Ishikawa (cell line): ENCODE data around the gene NMT2.

Source experiments
- CEBPB ChIP-seq: IDR thresholded peaks from 2 replicates; pipeline ENCODE4 v1.6.1; 2012
- CREB1 ChIP-seq: IDR thresholded peaks from 2 replicates; pipeline ENCODE4 v1.6.1; 2012; ENCODE audit warnings: low read depth
- EGR1 ChIP-seq: IDR thresholded peaks from 2 replicates; pipeline ENCODE4 v1.6.1; 2012
- EP300 ChIP-seq: IDR thresholded peaks from 2 replicates; pipeline ENCODE4 v1.6.1; 2012; ENCODE audit warnings: borderline replicate concordance
- FOXM1 ChIP-seq: IDR thresholded peaks from 2 replicates; pipeline ENCODE4 v1.6.1; 2012; ENCODE audit warnings: low read depth, borderline replicate concordance
- MAX ChIP-seq: IDR thresholded peaks from 2 replicates; pipeline ENCODE4 v1.6.1; 2012
- NFIC ChIP-seq: IDR thresholded peaks from 2 replicates; pipeline ENCODE4 v1.6.1; 2012
- RAD21 ChIP-seq: IDR thresholded peaks from 2 replicates; pipeline ENCODE4 v1.6.1; 2012; ENCODE audit warnings: low read depth
- TAF1 ChIP-seq: IDR thresholded peaks from 2 replicates; pipeline ENCODE4 v1.6.1; 2012; ENCODE audit warnings: low read depth, mild to moderate bottlenecking
- TCF12 ChIP-seq: IDR thresholded peaks from 2 replicates; pipeline ENCODE4 v1.6.1; 2012; ENCODE audit warnings: low read depth
- TEAD4 ChIP-seq: IDR thresholded peaks from 2 replicates; pipeline ENCODE4 v1.6.1; 2012
- USF1 ChIP-seq: IDR thresholded peaks from 2 replicates; pipeline ENCODE4 v1.6.1; 2012
- YY1 ChIP-seq: IDR thresholded peaks from 2 replicates; pipeline ENCODE4 v1.6.1; 2012; ENCODE audit warnings: low read depth
- ZBTB7A ChIP-seq: IDR thresholded peaks from 2 replicates; pipeline ENCODE4 v1.6.1; 2012; ENCODE audit warnings: low read depth
- TF ChIP-seq, protein P1 (sequence below): IDR thresholded peaks from 2 replicates; pipeline ENCODE4 v1.6.1; 2012; ENCODE audit warnings: low read depth, mild to moderate bottlenecking

Gene NMT2

GRCh38 chr10:15096661-15097010, 71.9 kb downstream of the NMT2 start:
- TF ChIP-seq EGR1 (no peak), USF1 (no peak), YY1 (no peak), RAD21 (no peak), TCF12 (no peak), TEAD4 (no peak), NFIC (no peak), EP300 (no peak), FOXM1 (no peak)
- TF ChIP-seq, protein P1, sequence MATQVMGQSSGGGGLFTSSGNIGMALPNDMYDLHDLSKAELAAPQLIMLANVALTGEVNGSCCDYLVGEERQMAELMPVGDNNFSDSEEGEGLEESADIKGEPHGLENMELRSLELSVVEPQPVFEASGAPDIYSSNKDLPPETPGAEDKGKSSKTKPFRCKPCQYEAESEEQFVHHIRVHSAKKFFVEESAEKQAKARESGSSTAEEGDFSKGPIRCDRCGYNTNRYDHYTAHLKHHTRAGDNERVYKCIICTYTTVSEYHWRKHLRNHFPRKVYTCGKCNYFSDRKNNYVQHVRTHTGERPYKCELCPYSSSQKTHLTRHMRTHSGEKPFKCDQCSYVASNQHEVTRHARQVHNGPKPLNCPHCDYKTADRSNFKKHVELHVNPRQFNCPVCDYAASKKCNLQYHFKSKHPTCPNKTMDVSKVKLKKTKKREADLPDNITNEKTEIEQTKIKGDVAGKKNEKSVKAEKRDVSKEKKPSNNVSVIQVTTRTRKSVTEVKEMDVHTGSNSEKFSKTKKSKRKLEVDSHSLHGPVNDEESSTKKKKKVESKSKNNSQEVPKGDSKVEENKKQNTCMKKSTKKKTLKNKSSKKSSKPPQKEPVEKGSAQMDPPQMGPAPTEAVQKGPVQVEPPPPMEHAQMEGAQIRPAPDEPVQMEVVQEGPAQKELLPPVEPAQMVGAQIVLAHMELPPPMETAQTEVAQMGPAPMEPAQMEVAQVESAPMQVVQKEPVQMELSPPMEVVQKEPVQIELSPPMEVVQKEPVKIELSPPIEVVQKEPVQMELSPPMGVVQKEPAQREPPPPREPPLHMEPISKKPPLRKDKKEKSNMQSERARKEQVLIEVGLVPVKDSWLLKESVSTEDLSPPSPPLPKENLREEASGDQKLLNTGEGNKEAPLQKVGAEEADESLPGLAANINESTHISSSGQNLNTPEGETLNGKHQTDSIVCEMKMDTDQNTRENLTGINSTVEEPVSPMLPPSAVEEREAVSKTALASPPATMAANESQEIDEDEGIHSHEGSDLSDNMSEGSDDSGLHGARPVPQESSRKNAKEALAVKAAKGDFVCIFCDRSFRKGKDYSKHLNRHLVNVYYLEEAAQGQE: no peak

DNA sequence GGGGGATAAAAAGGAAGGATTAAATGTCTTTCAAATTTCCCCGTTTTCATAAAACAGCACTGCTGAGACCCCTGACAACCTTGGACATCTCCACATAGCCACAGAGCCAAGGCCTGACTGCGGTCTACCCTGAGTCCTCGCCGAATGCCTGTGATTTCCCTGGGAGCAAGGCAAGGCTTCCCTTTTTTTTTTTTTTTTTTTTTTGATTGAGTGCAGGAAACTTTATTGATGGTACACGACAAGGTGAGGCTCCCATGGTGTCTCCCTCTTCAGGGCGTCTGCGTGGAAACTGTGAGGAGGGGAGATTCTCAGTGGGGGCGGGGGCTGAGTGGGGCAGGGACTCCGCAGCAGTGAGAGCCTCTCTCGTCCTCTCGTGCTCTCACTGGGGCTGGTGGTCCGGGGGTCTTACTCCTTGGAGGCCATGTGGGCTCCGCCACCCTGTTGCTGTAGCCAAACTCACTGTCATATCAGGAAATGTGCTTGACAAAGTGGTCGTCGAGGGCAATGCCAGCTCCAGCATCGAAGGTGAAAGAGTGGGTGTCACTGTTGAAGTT, 75.6 kb downstream of the NMT2 start:
- TF ChIP-seq, protein P1: no peak
- TF ChIP-seq CREB1 (no peak), RAD21 (no peak), TAF1 (no peak)

GRCh38 chr10:15091418-15091817, 77.1 kb downstream of the NMT2 start:
- TF ChIP-seq RAD21 (no peak), ZBTB7A (no peak), TAF1 (no peak), FOXM1 (no peak), USF1 (no peak), EGR1 (no peak), YY1 (no peak), EP300 (no peak), TCF12 (no peak), TEAD4 (no peak), CREB1 (no peak), MAX (no peak), NFIC (no peak)
- TF ChIP-seq, protein P1: no peak

DNA sequence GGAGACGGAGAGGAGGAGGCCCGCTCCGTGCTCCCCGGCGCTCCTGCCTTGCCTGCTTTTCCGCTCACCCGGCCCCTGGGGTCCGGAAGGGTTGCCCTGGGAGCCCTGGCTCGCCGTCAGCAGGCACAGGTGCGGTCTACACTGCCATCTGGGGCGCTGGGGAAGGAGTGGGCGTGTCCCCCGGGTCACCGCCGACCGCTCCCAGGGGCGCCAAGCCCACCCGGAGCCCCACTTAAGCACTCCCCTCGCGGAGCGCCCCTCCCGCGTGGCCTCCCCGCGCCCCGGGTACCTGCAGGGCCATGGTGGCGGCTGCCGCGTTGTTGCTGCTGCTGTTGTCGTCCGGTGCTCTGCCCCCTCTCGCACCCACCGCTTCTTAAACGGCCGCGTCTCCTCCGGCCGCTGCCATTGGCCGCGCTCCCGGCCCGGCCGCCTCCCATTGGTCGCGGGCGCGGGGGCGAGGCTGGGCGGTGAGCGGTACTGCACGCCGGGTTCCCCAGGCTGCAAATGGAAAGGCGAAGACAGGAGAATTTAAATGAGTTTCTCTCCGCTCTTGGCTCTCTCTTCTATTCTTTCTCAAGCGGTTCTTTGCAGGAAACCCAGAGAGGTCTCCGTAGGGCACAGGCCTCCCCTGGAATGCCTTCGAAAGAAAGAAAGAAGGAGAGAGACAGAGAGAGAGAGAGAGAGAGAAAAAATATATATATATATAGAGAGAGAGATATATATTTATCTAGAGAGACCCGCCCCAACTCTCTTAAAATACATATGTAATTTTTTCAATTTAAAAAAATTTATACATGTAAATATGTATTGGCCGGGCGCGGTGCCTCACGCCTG, 79.8 kb downstream of the NMT2 start, which contains the start of gene ACBD7:
Gene ACBD7, minus strand, starts transcription at position 349 of the 834 bp plus-strand sequence. Its CDS starts 48 bp downstream, at position 301.
- TF ChIP-seq TEAD4 (no peak), RAD21 (peak; percentile 29; the same call in 1 of the 2 replicates), TCF12 (0 out of 2 replicates have a peak, but pooled peaks have one; percentile 45), USF1 (no peak), EGR1 (peak; percentile 73), TAF1 (peak; percentile 58; the same call in 1 of the 2 replicates), YY1 (peak; percentile 54; the same call in 1 of the 2 replicates), CEBPB (no peak), FOXM1 (peak; percentile 42; the same call in 1 of the 2 replicates), CREB1 (no peak), ZBTB7A (peak; percentile 95), MAX (peak; percentile 93; the same call in 1 of the 2 replicates)
- TF ChIP-seq, protein P1: no peak
